Common myeloid progenitor, CD34-positive (primary cell): Measurements from ENCODE around the gene RSPRY1.

Experiments used
- CTCF ChIA-PET: fragments of 350-600 bp; sonication (Branson Sonifier 250); formaldehyde crosslinking; loops from one replicate; lab custom pipeline; 2021; ENCODE audit warnings: antibody characterized with exemption; lab: Charles Lee
- POLR2A ChIA-PET: fragments of 350-600 bp; sonication (Branson Sonifier 250); formaldehyde crosslinking; loops from one replicate; lab custom pipeline; 2021; ENCODE audit warnings: antibody characterized with exemption; lab: Charles Lee
- DNase-seq, 3 donors: peaks; one replicate each; pipeline versions ENCODE4 v3.0.0 to v3.0.0-alpha.2; 2013
- H3K27ac ChIP-seq, 2 experiments: 1 replicate in 1 of 2; 2 replicates in 1 of 2; pipeline ENCODE4 v1.7.0; 2013; ENCODE audit warnings: inconsistent platforms in 2 of 2, low read length in 2 of 2, mild to moderate bottlenecking in 2 of 2, low read depth in 1 of 2, moderate library complexity in 1 of 2; ENCODE audit not compliant: severe bottlenecking in 2 of 2, insufficient read depth in 1 of 2, poor library complexity in 1 of 2
- H3K27me3 ChIP-seq, 5 experiments: replicated peaks in 2 of 5; 1 replicate in 3 of 5; 2 replicates in 2 of 5; pipeline versions ENCODE4 v1.6.1 to v1.7.0; 2013; ENCODE audit warnings: low read length in 4 of 5, mild to moderate bottlenecking in 2 of 5, moderate library complexity in 2 of 5, inconsistent platforms in 1 of 5; ENCODE audit not compliant: insufficient read depth in 5 of 5, control insufficient read depth in 4 of 5
- H3K36me3 ChIP-seq, 4 experiments: 1 replicate in 2 of 4; 2 replicates in 2 of 4; pipeline versions ENCODE4 v1.6.1 to v1.7.0; 2013; ENCODE audit warnings: low read length in 3 of 4, control low read depth in 1 of 4, mild to moderate bottlenecking in 1 of 4; ENCODE audit not compliant: control insufficient read depth in 4 of 4, insufficient read depth in 4 of 4
- H3K4me1 ChIP-seq, 4 experiments: 1 replicate in 3 of 4; 2 replicates in 1 of 4; pipeline versions ENCODE4 v1.6.1 to v1.7.1; 2013; ENCODE audit warnings: low read length in 3 of 4, mild to moderate bottlenecking in 3 of 4, control low read depth in 1 of 4, inconsistent platforms in 1 of 4, moderate library complexity in 1 of 4; ENCODE audit not compliant: control insufficient read depth in 4 of 4, insufficient read depth in 4 of 4; ENCODE audit errors: control extremely low read depth in 1 of 4
- H3K4me3 ChIP-seq, 7 experiments: 1 replicate in 4 of 7; 2 replicates in 3 of 7; pipeline versions ENCODE4 v1.5.1 to v1.7.0; 2013; ENCODE audit warnings: mild to moderate bottlenecking in 7 of 7, low read length in 6 of 7, moderate library complexity in 6 of 7, inconsistent platforms in 2 of 7, low read depth in 2 of 7, control low read depth in 1 of 7; ENCODE audit not compliant: insufficient read depth in 4 of 7, control insufficient read depth in 1 of 7; ENCODE audit errors: extremely low read depth in 1 of 7
- H3K9me3 ChIP-seq, 5 experiments: 1 replicate in 4 of 5; 2 replicates in 1 of 5; pipeline versions ENCODE4 v1.6.1 to v1.7.1; 2013; ENCODE audit warnings: low read length in 4 of 5, mild to moderate bottlenecking in 2 of 5, inconsistent platforms in 1 of 5, low read depth in 1 of 5, moderate library complexity in 1 of 5; ENCODE audit not compliant: control insufficient read depth in 4 of 5, insufficient read depth in 2 of 5; ENCODE audit errors: control extremely low read depth in 1 of 5
- WGBS: methylation state at CpG from one replicate; pipeline ENCODE4 v1.1.5; 2013; ENCODE audit not compliant: insufficient coverage; 5-methylcytosine and 5-hydroxymethylcytosine counted together

Gene RSPRY1

DNA sequence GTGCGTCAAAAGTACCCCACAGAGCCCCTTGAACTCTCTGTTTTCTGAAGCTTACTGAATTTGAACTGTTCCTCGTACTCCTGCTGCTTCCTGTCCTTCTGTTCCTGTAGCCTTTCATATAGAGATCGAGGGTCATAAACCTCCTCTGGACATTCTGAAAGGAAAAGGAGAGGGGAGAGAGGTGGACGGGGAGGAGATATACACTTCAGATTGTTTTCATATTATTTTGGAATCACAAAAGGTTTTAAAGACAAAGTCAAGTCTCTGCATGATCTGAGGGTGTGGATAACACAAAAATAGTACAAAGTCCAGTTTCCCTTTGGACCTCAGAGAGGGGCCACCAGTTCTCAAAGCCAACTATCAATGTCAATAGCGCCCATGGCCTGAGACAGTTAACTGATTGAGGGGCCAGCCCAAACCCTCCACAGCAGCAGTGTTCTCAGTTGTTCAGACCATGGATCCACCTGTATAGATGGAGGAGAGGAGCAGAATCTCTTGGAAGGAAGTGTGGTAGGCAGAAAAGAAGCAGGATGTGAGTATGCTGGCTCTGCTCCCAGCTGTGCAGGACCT, 13.3 kb upstream of the RSPRY1 start:
- no peak for DNase-seq
- CTCF ChIA-PET, result interaction anchor here (1.3 to 2.1 kb wide), 2 partner anchors 80 to 89 kb away, joined by 3 to 10 read pairs; partner anchors contain the start of gene CPNE2
- Histone ChIP-seq H3K27me3 (no peaks in the 10 kb centered on the region), H3K36me3 (peaks cover 14 to 45% (median 29%) of the 10 kb centered on the region in 4 experiments), H3K27ac (no peak overlapping the region), H3K4me3 (no peak overlapping the region), H3K4me1 (peaks cover 0 to 1% (median 0%) of the 10 kb centered on the region in 4 experiments), H3K9me3 (no peaks in the 10 kb centered on the region)
- WGBS, result 92% methylated on average over 4 of the region's 5 CpGs
- POLR2A ChIA-PET, result no interaction called here

DNA sequence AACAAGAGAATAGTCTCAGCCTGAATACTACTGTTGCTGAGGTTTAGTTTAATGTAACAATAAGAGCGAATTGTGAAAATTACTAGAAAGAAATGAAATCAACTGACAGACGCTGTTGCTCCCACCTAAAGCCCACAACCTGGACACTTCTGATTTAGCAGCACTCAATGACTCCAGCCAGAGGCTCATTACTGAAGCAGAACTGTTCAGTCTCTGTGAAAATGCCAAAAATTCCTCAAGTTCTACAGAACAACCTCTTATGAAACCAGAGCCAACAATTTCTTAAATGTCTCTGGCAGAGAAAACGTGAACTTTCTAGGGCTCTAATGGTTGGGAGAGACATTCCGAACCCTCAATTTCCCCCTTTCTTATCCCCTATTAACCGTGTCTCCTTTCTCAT, 10.2 kb upstream of the RSPRY1 start:
- 100% methylated on average over 4 of the region's 5 CpGs for WGBS
- POLR2A ChIA-PET, result no interaction called here
- no peak overlapping the region for H3K27ac ChIP-seq

DNA sequence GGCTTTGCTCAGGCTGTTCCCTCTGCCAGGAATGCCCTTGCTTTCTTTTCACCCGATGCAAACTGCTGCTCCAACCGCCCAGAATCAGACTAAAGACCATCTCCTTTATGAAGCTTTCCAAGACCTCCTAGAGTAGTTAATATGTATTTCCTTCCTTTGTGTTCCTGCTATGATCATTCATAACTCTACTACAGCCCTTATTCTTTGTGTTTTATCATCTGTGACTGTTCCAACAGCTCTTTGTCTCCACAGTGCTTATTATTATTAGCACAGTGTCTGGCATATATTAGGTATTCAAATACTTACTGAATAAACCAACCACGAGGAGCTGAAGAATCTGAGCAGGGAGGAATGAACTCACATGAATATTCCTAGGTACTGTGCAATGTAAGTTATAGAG, 7.9 kb upstream of the RSPRY1 start:
- no peak overlapping the region for H3K27ac ChIP-seq
- DNase-seq, result no peak
- ChIA-PET POLR2A (no interaction called here), CTCF (interaction anchor here (0.8 kb wide), 2 partner anchors 12 to 37 kb away, joined by 3 read pairs; no protein-coding TSS in a partner anchor)
- WGBS, result 100% methylated on average over 1 of the region's 3 CpGs
- H3K36me3 ChIP-seq, result peaks cover 2 to 11% (median 6%) of the 10 kb centered on the region in 4 experiments
- no peak overlapping the region for H3K4me3 ChIP-seq
- no peaks in the 10 kb centered on the region for H3K27me3 ChIP-seq
- no peaks in the 10 kb centered on the region for H3K4me1 ChIP-seq
- H3K9me3 ChIP-seq, result no peaks in the 10 kb centered on the region

More for the DNA sequence above, 10.2 kb upstream of the RSPRY1 start:
- Histone ChIP-seq H3K27me3 (no peaks in the 10 kb centered on the region), H3K9me3 (no peaks in the 10 kb centered on the region), H3K36me3 (peaks cover 16 to 29% (median 23%) of the 10 kb centered on the region in 4 experiments), H3K4me1 (no peaks in the 10 kb centered on the region), H3K4me3 (no peak overlapping the region)
- no peak for DNase-seq
- CTCF ChIA-PET, result interaction anchor here (1.1 to 1.2 kb wide), 2 partner anchors 9 to 93 kb away, joined by 3 to 4 read pairs; no protein-coding TSS in a partner anchor

DNA sequence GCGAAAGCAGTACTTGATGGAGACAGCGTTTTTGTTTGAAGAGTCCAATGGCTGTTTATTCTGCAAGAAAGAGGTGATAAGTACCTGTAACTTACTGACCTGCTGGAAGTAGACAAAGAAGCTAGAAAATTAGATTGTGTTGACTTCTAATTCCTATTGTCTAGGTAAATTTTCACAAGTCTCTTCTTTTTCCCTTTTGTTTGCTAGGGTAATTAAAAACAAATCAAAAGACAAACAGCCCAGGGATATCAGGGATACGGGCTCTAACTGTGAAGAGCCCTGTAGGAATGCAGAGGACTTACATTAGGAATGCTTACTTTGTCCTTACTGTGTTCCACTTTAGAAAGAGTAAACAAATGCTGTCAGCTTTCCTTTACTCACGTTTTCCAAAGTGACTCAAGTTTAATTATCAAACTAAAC, 7.3 kb upstream of the RSPRY1 start:
- H3K36me3 ChIP-seq, result peaks cover under 1 to 11% (median 5%) of the 10 kb centered on the region in 4 experiments
- no peak for DNase-seq
- POLR2A ChIA-PET, result no interaction called here
- CTCF ChIA-PET, result interaction anchor here (0.8 to 3.7 kb wide), 2 partner anchors 9 to 37 kb away, joined by 3 to 18 read pairs; no protein-coding TSS in a partner anchor
- H3K9me3 ChIP-seq, result no peaks in the 10 kb centered on the region
- no peaks in the 10 kb centered on the region for H3K4me1 ChIP-seq
- H3K4me3 ChIP-seq, result no peak overlapping the region
- H3K27me3 ChIP-seq, result no peaks in the 10 kb centered on the region
- no peak overlapping the region for H3K27ac ChIP-seq
- 92% methylated on average over 3 of the region's 4 CpGs for WGBS

DNA sequence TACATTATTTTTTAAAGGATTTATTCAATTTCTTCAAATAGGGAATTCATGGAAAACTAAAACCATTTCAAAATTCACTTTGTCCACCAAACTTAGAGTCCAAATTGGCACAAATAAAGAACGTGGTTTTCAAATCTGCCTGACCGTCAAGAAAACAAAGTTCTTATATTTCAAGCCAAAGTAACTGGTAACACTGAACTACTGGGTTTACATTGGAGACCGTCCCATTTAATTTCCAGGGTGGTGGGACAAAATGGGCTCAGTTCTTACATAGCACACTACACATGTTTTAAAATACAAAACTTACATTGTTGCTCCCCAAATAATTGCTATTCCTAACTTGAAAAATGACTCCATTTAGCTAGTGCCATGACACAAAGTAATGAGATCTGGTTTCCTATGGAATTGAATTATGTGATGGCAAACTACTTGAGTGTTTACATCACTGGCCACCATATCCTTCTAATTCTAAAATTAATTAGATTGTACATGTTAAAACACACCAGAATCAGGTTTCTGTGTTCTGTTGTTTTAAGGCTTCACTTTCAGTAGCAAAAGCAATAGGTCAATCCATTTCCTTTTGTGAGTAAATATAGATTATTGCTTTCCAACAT, 6.8 kb upstream of the RSPRY1 start:
- DNase-seq, result no peak
- Histone ChIP-seq H3K27ac (no peak overlapping the region), H3K4me3 (no peak overlapping the region), H3K27me3 (no peaks in the 10 kb centered on the region), H3K36me3 (peaks cover 0 to 11% (median 4%) of the 10 kb centered on the region in 4 experiments), H3K4me1 (peaks cover 0 to 4% (median under 1%) of the 10 kb centered on the region in 4 experiments), H3K9me3 (no peaks in the 10 kb centered on the region)
- WGBS, result 92% methylated on average over 2 of the region's 3 CpGs
- ChIA-PET POLR2A (no interaction called here), CTCF (interaction anchor here (0.6 to 3.7 kb wide), 5 partner anchors 10 to 92 kb away, joined by 3 to 18 read pairs (median 3); no protein-coding TSS in a partner anchor)

DNA sequence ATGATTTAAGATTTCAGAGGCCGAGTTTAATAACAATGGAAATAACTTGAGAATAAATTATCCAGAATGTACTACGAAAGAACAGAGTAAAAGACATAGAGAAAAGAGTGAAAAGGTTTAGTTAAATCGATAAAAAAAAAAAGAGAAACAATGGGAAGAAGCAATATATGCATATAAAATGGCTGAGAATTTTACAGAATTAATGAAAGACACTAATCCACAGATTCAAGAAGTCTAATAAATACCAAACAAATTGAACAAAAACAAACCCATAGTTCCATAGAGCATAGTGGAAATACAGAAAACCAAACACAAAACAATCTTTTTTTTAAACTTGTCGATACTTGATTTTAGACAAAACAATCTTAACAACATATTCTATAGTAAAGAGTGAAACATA, 2.0 kb upstream of the RSPRY1 start:
- no peak overlapping the region for H3K27ac ChIP-seq
- H3K27me3 ChIP-seq, result no peaks in the 10 kb centered on the region
- no peak for DNase-seq
- H3K9me3 ChIP-seq, result no peaks in the 10 kb centered on the region
- peaks cover 0 to 2% (median 0%) of the 10 kb centered on the region in 4 experiments for H3K36me3 ChIP-seq
- H3K4me1 ChIP-seq, result peaks cover 11 to 30% (median 26%) of the 10 kb centered on the region in 4 experiments
- H3K4me3 ChIP-seq, result peak overlapping the region in 1 of 7 experiments; percentile 81
- CTCF ChIA-PET, result interaction anchor here (0.9 to 1.0 kb wide), 2 partner anchors 41 to 91 kb away, joined by 3 read pairs; no protein-coding TSS in a partner anchor
- WGBS, result no CpG with 5 or more reads among the region's 4 CpGs
- POLR2A ChIA-PET, result no interaction called here
